Eye (tissue), 1 donor: ENCODE measurements around the gene MRPL14.

Experiments used
- DNase-seq: peaks from one replicate; pipeline ENCODE4 v3.0.0-alpha.2; 2015

Gene MRPL14

GRCh38 chr6:44063561-44064059, 63.6 kb downstream of the MRPL14 start:
- DNase-seq, result no peak
